Psoas muscle (tissue), 8 donors: ENCODE data around the gene PDK1. TPM values are rescaled to one million over a fixed set of nuclear protein-coding genes. Genes with fewer than 3 reads are reported as not detected.

Source experiments
- ATAC-seq, 4 donors: fragments of 200-7000 bp; cut with Tn5 transposase; one replicate each; pipeline ENCODE4 v1.9.1; 2020; ENCODE audit warnings: moderate library complexity in 3 of 4, mild to moderate bottlenecking in 2 of 4
- DNase-seq, 2 donors: peaks; one replicate each; pipeline ENCODE4 v3.0.0-alpha.2; 2020
- H3K27ac ChIP-seq: fragments of 200-600 bp; one replicate; pipeline ENCODE4 v1.8.0; 2022
- H3K27me3 ChIP-seq, 3 donors: fragments of 200-600 bp in 1 of 3; one replicate each; pipeline versions ENCODE4 v1.6.1 to v1.8.0; 2013 to 2022; ENCODE audit warnings: low read length in 2 of 3, mild to moderate bottlenecking in 2 of 3, moderate library complexity in 1 of 3; ENCODE audit not compliant: insufficient read depth in 3 of 3
- H3K36me3 ChIP-seq, 2 donors: fragments of 200-600 bp in 1 of 2; one replicate each; pipeline versions ENCODE4 v1.6.1 to v1.8.0; 2013 to 2022; ENCODE audit warnings: low read depth in 1 of 2, mild to moderate bottlenecking in 1 of 2, moderate library complexity in 1 of 2; ENCODE audit not compliant: insufficient read depth in 1 of 2
- H3K4me1 ChIP-seq: fragments of 200-600 bp; one replicate; pipeline ENCODE4 v1.8.0; 2022
- H3K4me3 ChIP-seq: fragments of 200-600 bp; one replicate; pipeline ENCODE4 v1.8.0; 2022; ENCODE audit warnings: mild to moderate bottlenecking
- H3K9me3 ChIP-seq: fragments of 200-600 bp; one replicate; pipeline ENCODE4 v1.8.0; 2022
- CTCF ChIP-seq: fragments of 200-600 bp; IDR thresholded peaks from one replicate; pipeline ENCODE4 v1.8.0; 2022; ENCODE audit warnings: antibody characterized with exemption
- WGBS, 3 donors: extraction: QIAGEN DNeasy Blood & Tissue Kit; methylation state at CpG; one replicate each; pipeline versions ENCODE4 v1.1.6 to v1.1.7; 2013; 5-methylcytosine and 5-hydroxymethylcytosine counted together
- intact Hi-C, 2 donors: fragments of 100-400 bp; cut with DNase I; formaldehyde crosslinking; loops; one replicate each; pipeline versions ENCODE4 v1.11.0 to v1.14.2; 2022
- polyA plus RNA-seq, 3 donors: library from polyadenylated mRNA; stranded (reverse); fragments of 200-250 nt; gene quantifications; one replicate each; pipeline ENCODE4 v1.2.3, GENCODE V29; 2013
- total RNA-seq, 4 donors: library from RNA; stranded (reverse); fragmentation: NEBNext Ultra II Directional in 2 of 4; extraction: Animal tissue kit (Norgen Biotek cat#: 25700) in 2 of 4; gene quantifications; one replicate each; pipeline versions ENCODE4 v1.2.1 to v1.2.4, GENCODE V29; 2021 to 2023
- donor health status: healthy with polysubstance abuse.
- donor health status: DM: no; HTN: no; CAD: no; lungs with moderate emphysema.
- donor health status: Bipolar disorder and iron deficiency.
- donor health status: healthy.
- donor health status: DM: yes; HTN: yes; CAD: no.
- donor health status: DM: no; HTN: no; CAD: no.
- donor health status: DM: no; HTN: no; CAD: no.
- donor health status: DM: yes; HTN: yes; CAD: no.

The PDK1 gene
- total and polyA plus RNA-seq, 7 donors, result 3.3 to 20.4 (median 9.8) TPM

GRCh38 chr2:172623249-172623965, 67.5 kb downstream of the PDK1 start:
- ATAC-seq (no peak), DNase-seq (no peak)
- Histone ChIP-seq H3K4me1 (no peaks in the 10 kb centered on the region), H3K27ac (no peak overlapping the region), H3K4me3 (no peak overlapping the region), H3K27me3 (no peaks in the 10 kb centered on the region), H3K36me3 (no peaks in the 10 kb centered on the region), H3K9me3 (no peaks in the 10 kb centered on the region)
- 17 to 44% (median 28%) methylated on average over 1 of the region's 1 CpG for WGBS, 3 donors
- no peak for TF ChIP-seq CTCF
- intact Hi-C loops, result no loop called here

- TF ChIP-seq CTCF, result no peak
- H3K9me3 ChIP-seq, result no peaks in the 10 kb centered on the region
- WGBS, 3 donors, result 96 to 98% (median 96%) methylated on average over 2 of the region's 2 CpGs
- H3K4me3 ChIP-seq, result no peak overlapping the region
- no peak for DNase-seq
- H3K27me3 ChIP-seq, result no peaks in the 10 kb centered on the region
- no peak for ATAC-seq
- no peaks in the 10 kb centered on the region for H3K4me1 ChIP-seq
- H3K36me3 ChIP-seq, result no peaks in the 10 kb centered on the region
- H3K27ac ChIP-seq, result no peak overlapping the region
- intact Hi-C loops, result no loop called here
These were observed 69.1 kb downstream of the PDK1 start for GRCh38 chr2:172624996-172625395.

GRCh38 chr2:172627181-172627580, 71.3 kb downstream of the PDK1 start:
- Histone ChIP-seq H3K4me3 (no peak overlapping the region), H3K9me3 (no peaks in the 10 kb centered on the region), H3K27ac (no peak overlapping the region), H3K4me1 (no peaks in the 10 kb centered on the region), H3K36me3 (no peaks in the 10 kb centered on the region), H3K27me3 (no peaks in the 10 kb centered on the region)
- DNase-seq (no peak), ATAC-seq (no peak)
- TF ChIP-seq CTCF, result no peak
- WGBS, 3 donors, result 61 to 85% (median 62%) methylated on average over 1 of the region's 1 CpG
- intact Hi-C loops, result no loop called here

GRCh38 chr2:172628085-172628484, 72.2 kb downstream of the PDK1 start:
- Histone ChIP-seq H3K27ac (no peak overlapping the region), H3K27me3 (no peaks in the 10 kb centered on the region), H3K4me3 (no peak overlapping the region), H3K9me3 (no peaks in the 10 kb centered on the region), H3K4me1 (no peaks in the 10 kb centered on the region), H3K36me3 (no peaks in the 10 kb centered on the region)
- no peak for TF ChIP-seq CTCF
- DNase-seq (no peak), ATAC-seq (no peak)
- intact Hi-C loops, result no loop called here
- 68 to 81% (median 70%) methylated on average over 4 of the region's 4 CpGs for WGBS, 3 donors

GRCh38 chr2:172629586-172629985, 73.7 kb downstream of the PDK1 start:
- TF ChIP-seq CTCF, result no peak
- Histone ChIP-seq H3K9me3 (no peaks in the 10 kb centered on the region), H3K4me3 (no peak overlapping the region), H3K27me3 (no peaks in the 10 kb centered on the region), H3K4me1 (no peaks in the 10 kb centered on the region), H3K27ac (no peak overlapping the region), H3K36me3 (no peaks in the 10 kb centered on the region)
- DNase-seq, result no peak
- WGBS, 3 donors, result 82 to 88% (median 83%) methylated on average over 7 of the region's 7 CpGs
- no peak for ATAC-seq
- intact Hi-C loops, result no loop called here
